ENCODE data around the gene ZIK1.

ZIK1 gene

GRCh38 chr19:57583521-57584416 is at the start of gene ZIK1:
TSS of gene ZIK1 (plus strand) at chr19:57584145. CDS start at chr19:57584357, 212 bp downstream.
- peak within 1 kb of the TSS; percentile 97 for H3K4me3 Mint-ChIP-seq
- peak within 1 kb of the TSS; percentile 78 for H3K27ac Mint-ChIP-seq
- H3K4me1 Mint-ChIP-seq (ENCODE audit: low read depth): peaks cover 8% of the 10 kb centered on the region
- peaks cover 45% of the 10 kb centered on the region for H3K36me3 Mint-ChIP-seq (ENCODE audit: low read depth)
- H3K27me3 Mint-ChIP-seq (ENCODE audit: low read depth): no peaks in the 10 kb centered on the region
- peaks cover 71% of the 10 kb centered on the region for H3K9me3 Mint-ChIP-seq

GRCh38 chr19:57537953-57538547 is 45.9 kb upstream of the ZIK1 start:
- H3K4me1 Mint-ChIP-seq (ENCODE audit: low read depth): no peaks in the 10 kb centered on the region
- peaks cover 85% of the 10 kb centered on the region for H3K36me3 Mint-ChIP-seq (ENCODE audit: low read depth)
- no peak overlapping the region for H3K27ac Mint-ChIP-seq
- H3K4me3 Mint-ChIP-seq: no peak overlapping the region
- peaks cover 92% of the 10 kb centered on the region for H3K9me3 Mint-ChIP-seq
- no peaks in the 10 kb centered on the region for H3K27me3 Mint-ChIP-seq (ENCODE audit: low read depth)

GRCh38 chr19:57546513-57546912 is 37.4 kb upstream of the ZIK1 start:
- H3K9me3 Mint-ChIP-seq: peaks cover 85% of the 10 kb centered on the region
- no peak overlapping the region for H3K27ac Mint-ChIP-seq
- H3K27me3 Mint-ChIP-seq (ENCODE audit: low read depth): no peaks in the 10 kb centered on the region
- peaks cover 82% of the 10 kb centered on the region for H3K36me3 Mint-ChIP-seq (ENCODE audit: low read depth)
- H3K4me3 Mint-ChIP-seq: no peak overlapping the region
- H3K4me1 Mint-ChIP-seq (ENCODE audit: low read depth): no peaks in the 10 kb centered on the region

GRCh38 chr19:57552432-57552831 is 31.5 kb upstream of the ZIK1 start:
- Mint-ChIP-seq H3K9me3 (peaks cover 73% of the 10 kb centered on the region), H3K27ac (no peak overlapping the region), H3K36me3 (ENCODE audit: low read depth) (peaks cover 88% of the 10 kb centered on the region), H3K27me3 (ENCODE audit: low read depth) (no peaks in the 10 kb centered on the region), H3K4me1 (ENCODE audit: low read depth) (peaks cover 3% of the 10 kb centered on the region), H3K4me3 (no peak overlapping the region)

GRCh38 chr19:57557659-57558058 is 26.3 kb upstream of the ZIK1 start:
- H3K9me3 Mint-ChIP-seq: peaks cover 58% of the 10 kb centered on the region
- peaks cover 52% of the 10 kb centered on the region for H3K36me3 Mint-ChIP-seq (ENCODE audit: low read depth)
- no peak overlapping the region for H3K27ac Mint-ChIP-seq
- H3K4me3 Mint-ChIP-seq: peak overlapping the region; percentile 99
- H3K4me1 Mint-ChIP-seq (ENCODE audit: low read depth): peaks cover 28% of the 10 kb centered on the region
- H3K27me3 Mint-ChIP-seq (ENCODE audit: low read depth): no peaks in the 10 kb centered on the region

DNA sequence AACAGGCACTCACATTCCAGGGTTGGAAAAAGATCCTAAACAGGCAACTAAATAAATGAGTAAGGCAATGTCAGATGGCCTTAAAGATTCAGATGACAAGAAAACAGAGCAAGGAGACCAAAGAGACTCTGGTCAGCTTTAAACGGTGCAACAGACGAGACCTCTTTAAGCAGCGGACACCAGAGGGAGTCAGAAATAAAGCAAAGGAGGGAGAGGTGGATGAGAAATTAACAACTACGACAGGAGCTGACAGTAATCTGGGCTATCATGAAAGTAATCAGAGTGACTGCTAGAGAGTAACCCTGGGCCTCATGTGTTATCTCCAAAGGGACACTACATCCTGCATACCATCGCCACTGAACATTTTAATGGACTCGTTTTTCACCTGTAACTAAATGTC is 25.4 kb upstream of the ZIK1 start:
- Mint-ChIP-seq H3K27ac (peak overlapping the region; percentile 95), H3K4me3 (peak overlapping the region; percentile 99), H3K27me3 (ENCODE audit: low read depth) (no peaks in the 10 kb centered on the region), H3K9me3 (peaks cover 60% of the 10 kb centered on the region), H3K4me1 (ENCODE audit: low read depth) (peaks cover 28% of the 10 kb centered on the region), H3K36me3 (ENCODE audit: low read depth) (peaks cover 43% of the 10 kb centered on the region)

DNA sequence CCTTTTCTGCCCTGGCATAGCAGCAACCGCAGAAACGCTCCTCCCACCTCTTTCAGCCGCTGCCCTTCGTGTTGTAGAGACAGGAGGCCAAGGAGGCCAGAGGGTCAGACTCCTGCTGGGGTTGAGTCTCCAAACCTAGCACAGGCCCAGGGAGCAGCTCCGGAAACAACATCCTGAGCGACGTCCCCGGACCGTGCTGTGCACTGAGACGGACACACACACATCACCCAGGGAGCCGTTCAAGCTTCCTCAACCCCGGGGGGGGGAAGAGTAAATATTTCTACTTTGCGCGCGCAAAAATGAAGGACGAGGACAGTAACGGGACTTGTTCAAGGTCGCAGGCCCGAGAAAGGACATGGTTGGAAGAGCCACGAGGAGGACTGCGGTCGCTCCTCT is 24.9 kb upstream of the ZIK1 start:
- Mint-ChIP-seq H3K4me3 (peak overlapping the region; percentile 99), H3K4me1 (ENCODE audit: low read depth) (peaks cover 28% of the 10 kb centered on the region), H3K27ac (peak overlapping the region; percentile 95), H3K36me3 (ENCODE audit: low read depth) (peaks cover 39% of the 10 kb centered on the region), H3K9me3 (peaks cover 59% of the 10 kb centered on the region), H3K27me3 (ENCODE audit: low read depth) (no peaks in the 10 kb centered on the region)

DNA sequence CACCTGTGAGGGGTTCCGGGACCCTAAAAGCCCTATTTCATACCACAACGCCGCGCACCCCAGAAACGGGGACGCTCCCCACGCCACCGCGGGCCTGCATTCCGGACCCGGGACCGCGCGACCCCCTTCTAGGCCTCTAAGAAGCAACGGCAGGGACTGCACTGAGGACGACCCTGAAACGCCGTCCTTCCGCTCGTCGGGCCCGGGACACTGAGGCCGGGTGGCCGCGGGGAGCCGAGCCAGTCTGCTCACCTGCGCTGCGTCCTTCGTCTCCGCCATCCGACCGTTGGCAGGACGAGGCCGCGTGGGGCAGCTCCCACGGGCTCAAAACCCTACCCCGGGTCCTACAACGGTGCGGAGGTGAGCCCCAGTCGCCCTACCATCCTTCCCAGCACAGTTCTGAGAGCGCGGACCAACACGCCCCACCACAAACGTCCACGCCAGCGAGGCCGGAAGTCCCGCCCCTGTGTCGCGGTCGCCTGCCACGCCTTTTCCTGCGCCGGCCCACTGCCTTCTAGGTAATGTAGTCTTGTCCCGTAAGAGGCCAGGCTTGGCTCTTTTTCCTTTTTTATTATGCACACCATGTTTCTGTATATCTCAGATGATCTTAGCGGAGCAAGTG is 24.4 kb upstream of the ZIK1 start, which contains the start of gene ZNF550:
TSS of gene ZNF550 (minus strand) at position 460 of the 622 bp plus-strand sequence. CDS start at position 279, 181 bp downstream.
- Mint-ChIP-seq H3K27me3 (ENCODE audit: low read depth) (no peaks in the 10 kb centered on the region), H3K4me3 (peak within 1 kb of the TSS; percentile 99), H3K27ac (peak within 1 kb of the TSS; percentile 95), H3K4me1 (ENCODE audit: low read depth) (peaks cover 28% of the 10 kb centered on the region), H3K9me3 (peaks cover 56% of the 10 kb centered on the region), H3K36me3 (ENCODE audit: low read depth) (peaks cover 34% of the 10 kb centered on the region)

DNA sequence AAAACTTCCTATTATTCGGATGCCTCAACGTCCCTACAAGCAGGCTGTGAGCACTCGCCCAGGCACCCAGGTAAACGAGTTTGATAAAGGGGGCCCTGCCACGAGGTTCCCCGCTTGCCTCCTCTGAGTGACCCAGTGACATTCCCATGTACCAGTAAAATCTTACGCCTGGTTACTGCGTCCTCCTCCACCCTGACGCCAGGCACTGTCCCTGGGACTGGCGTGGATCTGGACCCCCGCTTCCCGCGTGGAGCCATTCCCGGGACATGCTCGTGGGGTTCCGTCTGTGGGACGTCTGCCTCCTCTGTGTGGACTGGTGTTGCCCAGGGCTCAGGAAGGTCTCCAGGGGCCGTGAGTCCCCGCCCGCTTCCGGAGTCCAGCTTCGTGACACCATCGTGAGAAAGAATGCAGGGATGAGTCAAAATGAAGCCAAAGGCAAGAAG is 23.9 kb upstream of the ZIK1 start:
- H3K36me3 Mint-ChIP-seq (ENCODE audit: low read depth): peaks cover 30% of the 10 kb centered on the region
- no peaks in the 10 kb centered on the region for H3K27me3 Mint-ChIP-seq (ENCODE audit: low read depth)
- peaks cover 28% of the 10 kb centered on the region for H3K4me1 Mint-ChIP-seq (ENCODE audit: low read depth)
- H3K4me3 Mint-ChIP-seq: peak overlapping the region; percentile 99
- peaks cover 56% of the 10 kb centered on the region for H3K9me3 Mint-ChIP-seq
- peak overlapping the region; percentile 90 for H3K27ac Mint-ChIP-seq

- peaks cover 16% of the 10 kb centered on the region for H3K4me1 Mint-ChIP-seq (ENCODE audit: low read depth)
- H3K27me3 Mint-ChIP-seq (ENCODE audit: low read depth): no peaks in the 10 kb centered on the region
- no peak overlapping the region for H3K27ac Mint-ChIP-seq
- H3K9me3 Mint-ChIP-seq: peaks cover 75% of the 10 kb centered on the region
- H3K4me3 Mint-ChIP-seq: no peak overlapping the region
- peaks cover 14% of the 10 kb centered on the region for H3K36me3 Mint-ChIP-seq (ENCODE audit: low read depth)
Measured at GRCh38 chr19:57563547-57563946, 20.4 kb upstream of the ZIK1 start.

DNA sequence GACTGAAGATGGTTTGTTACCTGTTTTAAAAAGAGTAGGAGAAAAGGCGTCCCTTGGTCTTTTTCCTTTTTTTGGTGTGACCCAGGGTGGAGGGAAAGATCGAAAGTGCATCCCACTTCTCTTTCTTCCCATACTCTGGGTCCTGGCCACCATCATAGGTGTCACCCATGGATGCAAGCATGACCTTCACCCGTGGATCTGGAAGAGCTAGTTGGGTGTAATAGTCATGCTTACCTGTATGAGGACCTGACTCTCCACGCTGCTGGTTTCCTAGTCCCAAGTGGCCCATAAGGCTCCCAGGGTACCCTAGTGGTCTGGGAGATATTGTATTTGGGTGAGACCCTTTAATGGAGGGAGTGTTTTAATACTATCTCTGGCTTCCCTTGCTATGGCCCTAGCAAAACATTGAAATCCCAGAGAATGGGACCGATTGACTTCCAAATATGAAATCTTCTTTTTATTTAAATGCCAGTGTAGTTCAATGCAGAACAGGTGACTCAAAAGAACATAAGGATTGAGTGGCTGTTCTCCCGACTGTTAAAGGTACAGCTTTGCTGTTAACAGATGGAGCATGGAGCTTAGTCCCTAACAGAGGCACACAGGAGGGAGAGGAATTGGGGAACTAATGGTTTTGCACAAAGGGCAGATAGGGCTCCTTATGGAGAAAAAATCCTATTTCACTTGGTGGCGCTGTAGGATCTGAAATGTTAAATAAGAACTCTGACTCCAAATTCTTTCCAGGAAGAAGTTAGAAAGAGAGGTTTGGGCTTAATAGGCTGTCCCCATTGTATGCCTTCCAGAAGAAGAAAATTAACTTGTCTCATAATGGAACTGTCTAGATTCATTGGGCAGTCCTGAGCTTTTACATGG is 17.3 kb upstream of the ZIK1 start:
- Mint-ChIP-seq H3K9me3 (peaks cover 80% of the 10 kb centered on the region), H3K27ac (no peak overlapping the region), H3K4me1 (ENCODE audit: low read depth) (no peaks in the 10 kb centered on the region), H3K36me3 (ENCODE audit: low read depth) (peaks cover 11% of the 10 kb centered on the region), H3K27me3 (ENCODE audit: low read depth) (no peaks in the 10 kb centered on the region), H3K4me3 (no peak overlapping the region)

GRCh38 chr19:57570707-57571106 is 13.2 kb upstream of the ZIK1 start:
- Mint-ChIP-seq H3K36me3 (ENCODE audit: low read depth) (peaks cover 47% of the 10 kb centered on the region), H3K4me3 (no peak overlapping the region), H3K4me1 (ENCODE audit: low read depth) (no peaks in the 10 kb centered on the region), H3K27me3 (ENCODE audit: low read depth) (no peaks in the 10 kb centered on the region), H3K27ac (no peak overlapping the region), H3K9me3 (peaks cover 92% of the 10 kb centered on the region)

DNA sequence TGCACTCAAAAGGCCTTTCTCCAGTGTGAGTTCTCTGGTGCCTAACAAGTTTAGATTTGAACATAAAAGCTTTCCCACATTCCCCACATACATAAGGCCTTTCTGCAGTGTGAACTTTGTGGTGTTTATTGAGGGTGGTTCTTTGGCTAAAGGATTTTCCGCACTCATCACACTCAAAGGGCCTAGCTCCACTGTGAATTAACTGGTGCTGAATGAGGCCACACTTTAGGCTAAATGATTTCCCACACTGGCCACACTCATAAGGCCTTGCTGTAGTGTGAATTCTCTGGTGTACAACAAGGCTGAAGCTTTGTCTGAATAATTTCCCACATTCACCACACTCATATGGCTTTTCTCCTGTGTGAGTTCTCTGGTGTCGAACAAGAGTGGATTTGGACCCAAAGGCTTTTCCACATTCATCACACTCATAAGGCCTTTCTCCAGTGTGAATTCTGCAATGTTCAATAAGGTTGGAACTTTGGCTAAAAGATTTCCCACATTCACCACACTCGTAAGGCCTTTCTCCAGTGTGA is 11.5 kb upstream of the ZIK1 start:
- no peak overlapping the region for H3K27ac Mint-ChIP-seq

GRCh38 chr19:57576661-57577060 is 7.3 kb upstream of the ZIK1 start:
- Mint-ChIP-seq H3K4me3 (no peak overlapping the region), H3K27ac (peak overlapping the region; percentile 16), H3K27me3 (ENCODE audit: low read depth) (no peaks in the 10 kb centered on the region), H3K9me3 (peaks cover 86% of the 10 kb centered on the region), H3K4me1 (ENCODE audit: low read depth) (peaks cover 14% of the 10 kb centered on the region), H3K36me3 (ENCODE audit: low read depth) (peaks cover 69% of the 10 kb centered on the region)

More for the DNA sequence above, 11.5 kb upstream of the ZIK1 start:
- H3K27me3 Mint-ChIP-seq (ENCODE audit: low read depth): no peaks in the 10 kb centered on the region
- H3K4me3 Mint-ChIP-seq: no peak overlapping the region
- peaks cover 62% of the 10 kb centered on the region for H3K36me3 Mint-ChIP-seq (ENCODE audit: low read depth)
- H3K9me3 Mint-ChIP-seq: peaks cover 92% of the 10 kb centered on the region
- H3K4me1 Mint-ChIP-seq (ENCODE audit: low read depth): peaks cover 3% of the 10 kb centered on the region
